Activated T-cell treated with anti-CD3 and anti-CD28 coated beads, Interleukin-2, amount 50 U/mL, for 72 hours (primary cell): ENCODE measurements around the gene KRT81. TPM values are rescaled to one million over a fixed set of nuclear protein-coding genes. Genes with fewer than 3 reads are reported as not detected.
"Not testable (repeated sequence)": the region's sequence is repeated elsewhere in the genome, so short reads cannot be mapped to it uniquely, and the experiment has no call there.

Source experiments
- ATAC-seq, 2 donors: fragments of 150-1000 bp; cut with Tn5 transposase; replicated peaks in 1 of 2; 2 replicates each; pipeline ENCODE4 v1.10.0; 2021; ENCODE audit warnings: moderate library complexity in 2 of 2, mild to moderate bottlenecking in 1 of 2
- DNase-seq, 2 donors: peaks; one replicate each; pipeline ENCODE4 v3.0.0; 2021 to 2022; ENCODE audit warnings: mixed read lengths in 1 of 2
- H3K27ac Mint-ChIP-seq: one replicate; pipeline ENCODE4 v1.8.0; 2022; ENCODE audit warnings: mild to moderate bottlenecking, moderate library complexity, mixed read lengths
- H3K27me3 Mint-ChIP-seq: one replicate; pipeline ENCODE4 v1.8.0; 2022; ENCODE audit warnings: low read depth, mixed read lengths
- H3K36me3 Mint-ChIP-seq, 2 donors: one replicate each; pipeline ENCODE4 v1.8.0; 2022; ENCODE audit warnings: mixed read lengths in 2 of 2, mild to moderate bottlenecking in 1 of 2; ENCODE audit not compliant: insufficient read depth in 2 of 2
- H3K4me1 Mint-ChIP-seq: one replicate; pipeline ENCODE4 v1.8.0; 2022; ENCODE audit warnings: low read depth, mixed read lengths
- H3K4me3 Mint-ChIP-seq, 2 donors: one replicate each; pipeline ENCODE4 v1.8.0; 2022; ENCODE audit warnings: mild to moderate bottlenecking in 2 of 2, mixed read lengths in 2 of 2, moderate library complexity in 2 of 2
- H3K9me3 Mint-ChIP-seq, 2 donors: one replicate each; pipeline ENCODE4 v1.8.0; 2022; ENCODE audit warnings: mixed read lengths in 2 of 2
- total RNA-seq, 2 donors: library from RNA; stranded (reverse); gene quantifications; one replicate each; pipeline ENCODE4 v1.2.3, GENCODE V29; 2022

KRT81 gene
- total RNA-seq, 2 donors from 2014 or later = not detected

- Mint-ChIP-seq H3K36me3 (no peaks in the 10 kb centered on the region), H3K9me3 (no peaks in the 10 kb centered on the region), H3K27ac (no peak overlapping the region), H3K4me1 (peaks cover 20% of the 10 kb centered on the region), H3K4me3 (no peak overlapping the region), H3K27me3 (peaks cover 59% of the 10 kb centered on the region)
- DNase-seq = no peak
- ATAC-seq = no peak
These were observed 32.8 kb upstream of the KRT81 start for GRCh38 chr12:52324153-52324444.

GRCh38 chr12:52323416-52324152 lies 32.2 kb upstream of the KRT81 start:
- H3K9me3 Mint-ChIP-seq = no peaks in the 10 kb centered on the region
- H3K4me1 Mint-ChIP-seq = peaks cover 20% of the 10 kb centered on the region
- DNase-seq (no peak), ATAC-seq (no peak)
- H3K27me3 Mint-ChIP-seq = peaks cover 59% of the 10 kb centered on the region
- no peaks in the 10 kb centered on the region for H3K36me3 Mint-ChIP-seq
- no peak overlapping the region for H3K27ac Mint-ChIP-seq
- no peak overlapping the region for H3K4me3 Mint-ChIP-seq

- Mint-ChIP-seq H3K4me3 (no peak overlapping the region), H3K4me1 (peaks cover 14% of the 10 kb centered on the region), H3K9me3 (no peaks in the 10 kb centered on the region), H3K27me3 (peaks cover 64% of the 10 kb centered on the region), H3K36me3 (no peaks in the 10 kb centered on the region), H3K27ac (no peak overlapping the region)
- no peak for DNase-seq
- ATAC-seq = no peak
These were observed 31.7 kb upstream of the KRT81 start for GRCh38 chr12:52323001-52323400.

- Mint-ChIP-seq H3K4me3 (no peak overlapping the region), H3K36me3 (no peaks in the 10 kb centered on the region), H3K27me3 (peaks cover 60% of the 10 kb centered on the region), H3K9me3 (no peaks in the 10 kb centered on the region), H3K4me1 (peaks cover 5% of the 10 kb centered on the region), H3K27ac (no peak overlapping the region)
- no peak for ATAC-seq
- DNase-seq = no peak
These were observed 30.7 kb upstream of the KRT81 start for GRCh38 chr12:52322069-52322468.

GRCh38 chr12:52321418-52321817 lies 30.1 kb upstream of the KRT81 start:
- Mint-ChIP-seq H3K27ac (no peak overlapping the region), H3K4me1 (no peaks in the 10 kb centered on the region), H3K27me3 (peaks cover 57% of the 10 kb centered on the region), H3K36me3 (no peaks in the 10 kb centered on the region), H3K9me3 (no peaks in the 10 kb centered on the region), H3K4me3 (no peak overlapping the region)
- ATAC-seq = no peak
- no peak for DNase-seq

GRCh38 chr12:52320784-52321400 lies 29.6 kb upstream of the KRT81 start, which contains the start of gene KRT83:
TSS of gene KRT83 (minus strand) at chr12:52321398. CDS start at chr12:52321335, 63 bp downstream.
- H3K4me3 Mint-ChIP-seq = no peak within 1 kb of the TSS
- no peak within 1 kb of the TSS for H3K27ac Mint-ChIP-seq
- H3K4me1 Mint-ChIP-seq = no peaks in the 10 kb centered on the region
- H3K9me3 Mint-ChIP-seq = no peaks in the 10 kb centered on the region
- peaks cover 57% of the 10 kb centered on the region for H3K27me3 Mint-ChIP-seq
- no peak for ATAC-seq
- no peaks in the 10 kb centered on the region for H3K36me3 Mint-ChIP-seq
- DNase-seq = no peak

- Mint-ChIP-seq H3K4me3 (no peak overlapping the region), H3K9me3 (no peaks in the 10 kb centered on the region), H3K4me1 (no peaks in the 10 kb centered on the region), H3K27me3 (peaks cover 47% of the 10 kb centered on the region), H3K36me3 (no peaks in the 10 kb centered on the region), H3K27ac (no peak overlapping the region)
- no peak for ATAC-seq
- DNase-seq = no peak
These were observed 27.8 kb upstream of the KRT81 start for GRCh38 chr12:52319097-52319496.

GRCh38 chr12:52318241-52318990 lies 27.1 kb upstream of the KRT81 start:
- Mint-ChIP-seq H3K27ac (no peak overlapping the region), H3K36me3 (no peaks in the 10 kb centered on the region), H3K9me3 (no peaks in the 10 kb centered on the region), H3K4me1 (no peaks in the 10 kb centered on the region), H3K27me3 (peaks cover 46% of the 10 kb centered on the region), H3K4me3 (no peak overlapping the region)
- ATAC-seq (no peak), DNase-seq (no peak)

- Mint-ChIP-seq H3K36me3 (no peaks in the 10 kb centered on the region), H3K4me3 (no peak overlapping the region), H3K9me3 (no peaks in the 10 kb centered on the region), H3K4me1 (no peaks in the 10 kb centered on the region), H3K27ac (no peak overlapping the region), H3K27me3 (peaks cover 42% of the 10 kb centered on the region)
- ATAC-seq (no peak), DNase-seq (no peak)
These were observed 26.2 kb upstream of the KRT81 start for GRCh38 chr12:52317468-52318052.

GRCh38 chr12:52316701-52317100 lies 25.4 kb upstream of the KRT81 start:
- Mint-ChIP-seq H3K4me1 (no peaks in the 10 kb centered on the region), H3K27me3 (peaks cover 38% of the 10 kb centered on the region), H3K27ac (no peak overlapping the region), H3K4me3 (no peak overlapping the region), H3K36me3 (no peaks in the 10 kb centered on the region), H3K9me3 (no peaks in the 10 kb centered on the region)
- DNase-seq = no peak
- no peak for ATAC-seq

GRCh38 chr12:52316290-52316689 lies 25.0 kb upstream of the KRT81 start:
- H3K36me3 Mint-ChIP-seq = no peaks in the 10 kb centered on the region
- DNase-seq (no peak), ATAC-seq (no peak)
- H3K4me1 Mint-ChIP-seq = no peaks in the 10 kb centered on the region
- peaks cover 37% of the 10 kb centered on the region for H3K27me3 Mint-ChIP-seq
- no peak overlapping the region for H3K27ac Mint-ChIP-seq
- H3K9me3 Mint-ChIP-seq = no peaks in the 10 kb centered on the region
- no peak overlapping the region for H3K4me3 Mint-ChIP-seq

- not testable (repeated sequence) for H3K9me3 Mint-ChIP-seq, H3K36me3 Mint-ChIP-seq, H3K27ac Mint-ChIP-seq, ATAC-seq, H3K4me1 Mint-ChIP-seq, H3K4me3 Mint-ChIP-seq
- peak; percentile 36 to 48 for DNase-seq
- H3K27me3 Mint-ChIP-seq = peaks cover 36% of the 10 kb centered on the region
These were observed 24.4 kb upstream of the KRT81 start for GRCh38 chr12:52315721-52316120.

GRCh38 chr12:52314511-52314910 lies 23.2 kb upstream of the KRT81 start:
- Mint-ChIP-seq H3K27me3 (peaks cover 37% of the 10 kb centered on the region), H3K9me3 (no peaks in the 10 kb centered on the region), H3K27ac (no peak overlapping the region), H3K36me3 (no peaks in the 10 kb centered on the region), H3K4me3 (no peak overlapping the region), H3K4me1 (no peaks in the 10 kb centered on the region)
- ATAC-seq = no peak
- DNase-seq = no peak
